ENCODE results near the gene RNF10.
"Not testable (repeated sequence)": the region's sequence is repeated elsewhere in the genome, so short reads cannot be mapped to it uniquely, and the experiment has no call there.

Gene RNF10

GRCh38 chr12:120528861-120529525 lies 5.2 kb upstream of the RNF10 start, which contains the start of gene COQ5:
Gene COQ5 (minus strand): TSS chr12:120529158. CDS start chr12:120529141, 17 bp downstream.
- DNase-seq (ENCODE audit: low read depth in 2 of 2): peak; percentile 64 to 69

GRCh38 chr12:120529641-120530417 lies 4.3 kb upstream of the RNF10 start:
- DNase-seq (ENCODE audit: low read depth in 2 of 2): no peak

GRCh38 chr12:120530418-120530761 lies 3.8 kb upstream of the RNF10 start:
- not testable (repeated sequence) for DNase-seq (ENCODE audit: low read depth in 2 of 2)

GRCh38 chr12:120532701-120533238 lies 1.4 kb upstream of the RNF10 start:
- DNase-seq (ENCODE audit: low read depth in 2 of 2): no peak

- DNase-seq (ENCODE audit: low read depth in 2 of 2): peak; percentile 15 to 19
Observed at GRCh38 chr12:120534703-120535655, 823 bp downstream of the RNF10 start.

GRCh38 chr12:120536064-120536791 lies 2.1 kb downstream of the RNF10 start:
- peak in 1 of 2 donors; percentile 6 for DNase-seq (ENCODE audit: low read depth in 2 of 2)

- no peak for DNase-seq (ENCODE audit: low read depth in 2 of 2)
Observed at GRCh38 chr12:120537856-120538220, 3.7 kb downstream of the RNF10 start.

GRCh38 chr12:120538281-120539156 lies 4.4 kb downstream of the RNF10 start:
- no peak for DNase-seq (ENCODE audit: low read depth in 2 of 2)

- no peak for DNase-seq (ENCODE audit: low read depth in 2 of 2)
Observed at GRCh38 chr12:120539303-120539702, 5.1 kb downstream of the RNF10 start.

GRCh38 chr12:120540445-120540844 lies 6.3 kb downstream of the RNF10 start:
- DNase-seq (ENCODE audit: low read depth in 2 of 2): no peak

GRCh38 chr12:120542166-120542565 lies 8.0 kb downstream of the RNF10 start:
- no peak for DNase-seq (ENCODE audit: low read depth in 2 of 2)

- no peak for DNase-seq (ENCODE audit: low read depth in 2 of 2)
Observed at GRCh38 chr12:120544691-120545090, 10.5 kb downstream of the RNF10 start.

GRCh38 chr12:120546050-120546386 lies 11.9 kb downstream of the RNF10 start:
- no peak for DNase-seq (ENCODE audit: low read depth in 2 of 2)

- no peak for DNase-seq (ENCODE audit: low read depth in 2 of 2)
Observed at GRCh38 chr12:120554678-120555077, 20.5 kb downstream of the RNF10 start.

- no peak for DNase-seq (ENCODE audit: low read depth in 2 of 2)
Observed at GRCh38 chr12:120557589-120557988, 23.4 kb downstream of the RNF10 start.

GRCh38 chr12:120562906-120563305 lies 28.8 kb downstream of the RNF10 start:
- DNase-seq (ENCODE audit: low read depth in 2 of 2): no peak

- DNase-seq (ENCODE audit: low read depth in 2 of 2): no peak
Observed at GRCh38 chr12:120563495-120563894, 29.3 kb downstream of the RNF10 start.

- DNase-seq (ENCODE audit: low read depth in 2 of 2): no peak
Observed at GRCh38 chr12:120571299-120571698, 37.1 kb downstream of the RNF10 start.

- DNase-seq (ENCODE audit: low read depth in 2 of 2): no peak
Observed at GRCh38 chr12:120573560-120573959, 39.4 kb downstream of the RNF10 start.

GRCh38 chr12:120574106-120574505 lies 40.0 kb downstream of the RNF10 start:
- no peak for DNase-seq (ENCODE audit: low read depth in 2 of 2)

Data from stimulated activated CD8-positive, alpha-beta memory T cell treated with anti-CD3 and anti-CD28 coated beads, Interleukin-15, amount 100 ng/mL, for 4 hours (primary cell).